Fibroblast of peridontal ligament (primary cell): ENCODE data around the gene EIPR1.

Experiments
- DNase-seq: peaks from one replicate; pipeline ENCODE4 v3.0.0-alpha.2; 2010; ENCODE audit errors: extremely low read depth

The EIPR1 gene

DNA sequence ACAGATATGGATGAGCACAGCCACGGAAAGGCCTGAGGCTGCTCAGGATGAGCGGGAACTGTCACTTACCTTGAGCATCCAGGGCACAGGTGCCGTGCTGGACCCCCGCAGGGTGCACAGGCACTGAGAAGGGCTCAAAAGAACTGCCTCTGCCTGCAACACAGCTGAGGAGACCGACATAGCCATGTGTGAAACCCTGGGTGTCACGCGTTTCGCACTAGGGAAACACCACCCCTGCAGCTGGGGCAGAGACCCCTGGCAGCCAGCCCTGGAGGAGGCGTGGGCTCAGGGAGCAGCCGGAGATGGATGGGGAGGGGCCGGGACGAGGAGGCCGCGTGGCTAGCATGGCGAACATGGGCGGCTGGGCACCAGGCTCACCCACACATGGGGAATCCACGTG is 228.9 kb downstream of the EIPR1 start:
- no peak for DNase-seq

DNA sequence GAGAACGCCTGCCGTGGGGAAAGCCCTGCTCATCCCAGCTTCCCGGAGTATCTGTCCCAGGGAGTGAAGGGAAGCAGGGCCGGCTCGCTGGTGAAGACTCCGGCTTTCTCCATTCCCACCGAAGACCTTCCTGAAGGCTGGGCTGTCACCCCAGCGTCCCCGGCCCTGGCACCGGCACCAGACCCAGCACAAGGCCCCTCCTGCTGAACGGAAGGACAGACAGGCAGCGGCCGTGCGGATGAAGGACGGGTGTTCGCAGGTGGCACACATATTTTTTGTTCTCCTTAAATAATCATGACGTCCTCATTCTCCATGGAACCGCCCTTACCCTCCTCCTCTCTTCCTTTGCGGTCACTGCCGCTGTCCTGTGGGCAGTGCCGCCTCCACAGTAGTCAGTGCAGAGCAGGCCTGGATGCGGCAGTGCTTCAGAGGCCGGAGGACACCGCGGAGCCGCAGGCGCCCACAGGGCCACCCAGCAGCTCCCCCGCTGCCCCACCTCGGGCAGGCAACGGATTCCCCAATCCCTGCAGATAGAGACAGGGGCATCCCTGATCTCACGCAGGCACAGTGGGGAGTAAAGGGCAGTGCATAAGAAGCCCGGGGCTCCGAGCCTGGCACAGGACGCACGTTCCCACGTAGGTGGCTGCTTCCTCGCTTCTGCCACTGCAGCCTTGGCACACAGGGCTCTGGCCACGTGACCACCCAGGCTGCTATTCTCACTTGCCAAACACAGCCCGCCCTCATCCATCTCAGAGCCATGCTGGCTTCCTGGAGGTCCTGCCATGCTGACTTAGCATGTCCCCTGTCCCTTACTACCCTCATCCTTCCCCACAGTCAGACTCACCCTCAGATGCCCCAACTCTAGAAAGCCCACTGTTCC is 229.7 kb downstream of the EIPR1 start:
- no peak for DNase-seq

DNA sequence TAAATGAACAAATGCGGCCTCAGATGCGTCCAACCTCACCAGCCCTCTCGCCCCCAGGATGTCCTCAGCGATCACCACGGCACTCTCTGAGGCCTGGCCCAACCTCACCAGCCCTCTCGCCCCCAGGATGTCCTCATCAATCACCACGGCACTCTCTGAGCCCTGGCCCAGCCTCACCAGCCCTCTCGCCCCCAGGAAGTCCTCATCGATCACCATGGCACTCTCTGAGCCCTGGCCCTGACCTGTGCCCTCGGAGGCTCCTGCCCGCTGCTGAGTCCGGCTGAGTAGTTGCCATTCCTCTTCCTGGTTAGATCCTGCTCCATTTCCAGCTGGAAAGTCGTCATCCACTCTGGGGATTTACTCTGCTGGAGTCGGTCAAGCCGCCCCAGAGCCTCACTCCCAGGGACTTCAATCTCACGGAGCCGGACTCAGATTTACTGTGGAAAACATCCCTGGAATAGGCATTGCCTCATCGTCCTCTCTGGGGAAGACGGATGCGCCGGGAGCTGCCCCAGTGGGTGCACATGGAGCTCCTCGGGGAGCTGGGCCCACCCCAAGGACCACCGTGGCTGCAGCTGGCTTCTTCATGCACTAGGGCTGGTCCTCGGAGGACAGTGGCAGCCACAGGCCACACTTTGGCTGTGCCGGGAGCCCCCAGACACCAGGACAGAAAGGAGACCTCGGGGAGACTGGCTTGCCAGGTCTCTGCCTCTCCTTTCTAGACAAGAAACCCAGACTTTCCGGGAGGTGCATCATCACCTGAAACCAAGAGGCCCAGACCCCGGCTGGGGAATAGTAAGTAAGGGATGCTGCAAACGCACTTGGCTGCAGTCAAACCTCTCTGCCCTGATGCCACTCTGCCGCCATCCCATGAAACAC is 230.6 kb downstream of the EIPR1 start:
- DNase-seq, result no peak

DNA sequence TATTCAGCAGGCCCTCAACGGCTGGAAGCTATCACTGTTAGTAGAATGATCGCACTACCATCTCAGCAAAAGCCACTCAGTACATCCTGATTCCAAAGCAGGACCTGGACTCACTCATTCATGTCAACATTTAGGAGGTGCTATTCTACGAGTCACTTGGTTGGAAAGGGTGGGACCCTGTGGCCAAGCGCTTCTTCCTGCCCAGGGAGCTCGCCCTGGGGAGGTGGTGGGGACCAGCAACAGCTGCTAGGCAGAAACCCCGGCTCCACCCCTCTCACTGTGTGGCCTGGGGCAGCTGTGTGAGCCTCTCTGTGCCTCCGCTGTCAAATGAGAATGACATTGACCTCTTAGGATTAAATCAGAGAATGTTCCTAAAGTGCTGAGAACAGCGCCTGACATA is 231.4 kb downstream of the EIPR1 start:
- DNase-seq, result no peak

DNA sequence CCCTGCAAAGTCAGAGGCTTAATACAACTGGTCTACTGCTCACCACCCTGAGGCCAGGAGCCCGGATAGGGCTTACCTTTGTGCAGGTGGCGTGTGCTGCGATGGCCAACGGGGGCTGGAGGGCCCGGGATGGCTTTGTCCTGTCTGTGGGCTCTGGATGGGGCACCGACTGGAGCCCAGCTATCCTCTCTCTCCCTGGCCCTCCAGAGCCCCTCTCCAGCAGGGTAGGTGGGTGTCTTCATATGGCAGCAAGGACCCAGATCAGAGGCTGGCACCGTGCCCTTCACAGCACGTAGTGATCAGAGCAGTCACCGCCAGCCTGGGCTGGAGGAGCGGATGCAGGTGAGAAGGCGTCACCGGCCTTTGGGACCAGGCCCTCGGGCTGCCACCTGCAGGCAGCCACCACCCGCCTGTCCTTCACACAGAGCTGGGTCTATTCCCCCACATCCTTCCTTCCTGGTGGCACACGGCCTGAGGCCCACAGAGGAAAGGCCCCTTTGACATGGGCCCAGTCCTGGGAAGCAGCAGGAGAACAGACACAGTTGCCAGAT is 232.1 kb downstream of the EIPR1 start:
- no peak for DNase-seq

DNA sequence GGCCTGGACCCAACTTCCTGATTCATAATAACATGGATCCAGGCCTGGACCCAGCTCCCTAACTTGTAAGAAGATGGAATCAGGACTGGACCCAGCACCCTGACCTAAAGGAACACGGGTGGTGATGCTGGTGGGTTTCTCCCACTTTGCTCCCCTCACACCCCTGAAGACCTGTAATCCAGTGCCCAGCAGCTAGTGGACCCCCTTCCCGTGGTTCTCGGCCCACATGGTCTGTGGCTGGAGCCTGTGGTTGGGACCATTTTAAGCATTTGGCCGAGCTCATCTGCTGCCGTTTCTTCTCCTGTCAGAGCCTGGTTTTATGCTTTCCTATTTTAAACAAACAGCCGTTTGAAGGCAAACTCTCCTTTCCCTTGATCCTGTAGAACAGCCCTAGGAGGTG is 232.8 kb downstream of the EIPR1 start:
- DNase-seq, result no peak

DNA sequence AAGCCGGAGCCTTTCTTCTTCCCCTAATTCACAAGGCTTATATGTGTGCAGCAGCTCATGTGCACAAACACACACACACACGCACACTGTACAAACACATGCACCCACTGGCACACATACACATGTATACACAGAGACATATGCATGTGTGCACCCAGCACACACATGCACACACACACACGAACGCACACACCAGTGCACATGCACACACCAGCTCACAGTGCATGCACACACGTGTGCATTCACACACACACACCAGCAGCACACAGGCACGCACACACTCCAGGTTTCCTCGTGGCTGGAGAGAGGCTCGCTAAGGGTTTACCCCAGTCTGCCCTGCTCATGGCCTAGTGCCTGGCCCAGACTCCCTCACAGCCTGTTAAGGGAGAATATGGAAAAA is 234.0 kb downstream of the EIPR1 start:
- DNase-seq, result no peak

DNA sequence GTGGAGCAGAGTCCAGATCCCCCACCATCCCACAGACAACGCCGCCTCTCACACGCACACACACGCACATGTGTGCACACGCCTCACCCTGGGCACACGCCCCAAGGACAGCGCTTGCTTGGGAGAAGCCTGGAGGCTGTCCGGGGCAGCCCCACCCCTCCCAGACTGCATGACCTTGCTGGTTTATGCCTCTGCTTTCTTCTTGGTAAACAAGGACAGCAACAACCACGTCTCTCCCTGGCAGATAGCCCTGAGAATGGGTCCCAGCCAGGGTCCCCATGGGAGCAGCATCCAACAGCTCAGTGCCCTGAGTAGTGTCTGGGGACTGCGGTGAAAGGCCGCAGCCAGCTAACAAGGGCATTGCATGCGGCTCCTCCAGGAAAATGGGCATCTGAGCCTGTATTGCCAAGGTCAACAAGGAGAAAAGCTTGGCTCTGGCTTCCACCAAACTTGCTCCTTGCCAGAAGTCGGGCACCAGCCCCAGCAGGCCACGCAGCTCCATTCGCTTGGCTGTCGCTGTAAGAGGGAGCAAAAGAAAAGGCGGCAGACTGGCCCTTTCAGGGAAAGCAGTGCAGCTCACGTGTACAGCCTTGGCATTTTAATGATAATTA is 234.6 kb downstream of the EIPR1 start:
- no peak for DNase-seq

DNA sequence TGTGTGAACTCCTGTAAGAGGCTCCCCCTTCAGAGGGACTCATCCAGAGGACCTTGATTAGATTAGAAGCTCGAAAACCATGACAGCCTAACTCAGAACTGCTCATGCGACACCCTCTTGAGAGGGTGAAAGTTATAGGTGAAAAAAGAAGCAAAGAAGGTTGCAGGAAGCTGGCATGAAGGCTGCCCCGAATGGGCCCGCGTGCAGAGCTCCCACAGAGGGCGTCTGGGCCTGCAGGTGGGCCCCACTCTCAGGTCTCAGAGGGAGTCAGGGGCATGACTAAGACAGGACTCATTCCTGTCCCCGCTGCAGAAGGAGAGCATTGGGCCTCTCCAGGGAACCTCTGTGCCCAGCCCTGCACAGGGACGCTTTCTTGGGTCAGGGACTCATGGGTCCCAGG is 235.4 kb downstream of the EIPR1 start:
- DNase-seq, result no peak

DNA sequence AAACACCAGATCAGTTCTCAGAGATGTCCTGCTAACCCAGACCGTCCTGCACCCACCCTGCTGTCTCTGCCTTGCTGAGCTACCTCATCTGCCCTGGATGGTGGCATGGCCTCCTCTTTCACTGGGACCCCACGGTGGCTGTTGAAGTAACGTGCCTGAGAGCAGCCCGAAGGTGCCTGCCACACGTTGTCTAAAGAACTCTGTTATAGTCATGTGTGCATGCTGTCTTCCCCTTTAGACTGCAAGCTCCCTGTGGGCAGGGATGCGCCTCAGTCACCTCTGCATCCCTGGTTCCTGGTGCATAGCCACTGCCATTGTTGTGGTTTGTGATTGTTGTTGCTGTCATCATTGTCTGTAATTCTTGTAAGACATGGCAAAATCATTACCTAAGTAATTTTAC is 235.9 kb downstream of the EIPR1 start:
- no peak for DNase-seq

DNA sequence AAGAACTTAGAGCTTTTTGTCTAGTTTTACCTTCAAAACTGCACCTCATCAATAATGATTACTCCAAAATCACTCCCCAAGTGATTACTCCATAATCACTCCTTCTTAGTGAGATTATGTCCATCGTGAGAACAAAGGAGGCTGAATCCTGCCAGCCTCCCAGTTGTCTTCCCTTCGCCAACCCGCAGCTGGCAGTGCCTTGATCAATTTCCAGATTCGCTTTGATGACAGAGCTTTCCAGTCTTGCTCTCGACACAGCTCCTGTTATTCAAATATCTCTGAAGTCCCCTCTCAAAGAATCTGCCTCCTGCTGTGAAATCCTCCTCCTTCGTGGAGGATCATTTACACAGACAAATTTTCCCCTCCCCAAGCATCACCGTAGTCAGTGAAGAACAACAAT is 237.7 kb downstream of the EIPR1 start:
- DNase-seq, result no peak
